Measurements from ENCODE around the gene OTOP3.
A peak's percentile ranks its signal among the peaks of the same experiment; 100 is the strongest.
"Not testable (repeated sequence)": the region's sequence is repeated elsewhere in the genome, so short reads cannot be mapped to it uniquely, and the experiment has no call there.

The OTOP3 gene

DNA sequence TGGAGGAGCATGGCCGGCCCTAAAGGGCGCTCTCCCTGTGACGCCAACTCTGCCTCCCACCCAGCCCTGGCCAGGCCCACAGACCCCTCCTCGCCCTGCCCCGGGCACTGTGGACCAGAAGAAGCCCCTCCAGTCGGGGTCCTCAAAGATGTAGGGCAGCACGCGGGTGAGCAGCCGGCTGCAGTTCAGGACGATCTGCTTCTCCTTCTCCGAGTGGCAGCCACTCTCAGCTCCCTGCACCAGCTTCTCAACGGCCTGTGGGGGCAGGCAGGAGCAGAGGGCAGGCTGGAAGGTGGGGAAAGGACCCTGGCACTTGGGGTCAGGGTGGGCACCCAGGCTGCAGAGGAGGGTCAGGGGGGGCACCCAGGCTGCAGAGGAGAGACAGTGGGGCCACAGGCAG, 28.0 kb downstream of the OTOP3 start:
- DNase-seq, result no peak

- no peak for DNase-seq
These were observed 28.6 kb downstream of the OTOP3 start for GRCh38 chr17:74964246-74964761.

- no peak for DNase-seq
These were observed 29.4 kb downstream of the OTOP3 start for GRCh38 chr17:74964988-74965622.

GRCh38 chr17:74968361-74968780, 32.7 kb downstream of the OTOP3 start:
- DNase-seq, result no peak

- not testable (repeated sequence) for DNase-seq
These were observed 33.8 kb downstream of the OTOP3 start for GRCh38 chr17:74969501-74969900.

DNA sequence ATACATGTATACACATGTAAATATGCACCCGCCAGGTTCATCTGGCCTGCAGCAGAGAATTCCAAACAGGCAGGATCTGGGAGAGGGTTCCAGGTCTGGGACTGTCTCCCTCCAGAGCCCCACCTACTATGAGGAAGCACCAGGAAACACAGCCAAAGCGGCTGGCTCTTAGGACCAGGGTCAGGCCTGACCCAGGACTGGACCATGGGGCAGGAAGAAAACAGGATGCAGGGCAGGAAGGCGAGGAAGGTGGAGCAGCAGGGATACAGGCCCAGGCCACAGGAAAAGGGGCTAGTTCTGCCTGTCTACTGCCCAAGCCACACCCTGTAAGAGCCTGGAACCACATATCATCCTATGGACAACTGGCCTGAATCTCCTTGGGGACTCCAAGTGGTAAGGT, 34.7 kb downstream of the OTOP3 start:
- no peak for DNase-seq

GRCh38 chr17:74971069-74971841, 35.6 kb downstream of the OTOP3 start:
- no peak for DNase-seq

DNA sequence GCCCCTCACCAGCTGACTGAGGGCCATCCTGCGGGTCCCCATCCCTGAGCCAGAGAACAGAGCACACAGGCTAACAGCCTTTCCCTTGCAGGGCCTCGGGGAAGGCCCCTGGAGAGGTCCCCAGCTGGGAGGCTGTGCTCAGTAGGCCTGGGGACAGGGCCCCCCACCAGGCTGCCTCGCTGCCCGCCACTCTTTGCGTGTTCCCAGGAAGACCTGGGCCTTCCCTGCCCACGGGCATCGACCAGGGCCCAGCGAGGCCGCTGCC, 36.1 kb downstream of the OTOP3 start:
- DNase-seq, result no peak

- DNase-seq, result peak; percentile 72
These were observed 36.6 kb downstream of the OTOP3 start, which contains the start of gene HID1 for GRCh38 chr17:74972107-74972972. HID1 (minus strand) TSS chr17:74972759; CDS start chr17:74972656, 103 bp downstream.

- DNase-seq, result no peak
These were observed 37.3 kb downstream of the OTOP3 start for GRCh38 chr17:74972973-74973328.

DNA sequence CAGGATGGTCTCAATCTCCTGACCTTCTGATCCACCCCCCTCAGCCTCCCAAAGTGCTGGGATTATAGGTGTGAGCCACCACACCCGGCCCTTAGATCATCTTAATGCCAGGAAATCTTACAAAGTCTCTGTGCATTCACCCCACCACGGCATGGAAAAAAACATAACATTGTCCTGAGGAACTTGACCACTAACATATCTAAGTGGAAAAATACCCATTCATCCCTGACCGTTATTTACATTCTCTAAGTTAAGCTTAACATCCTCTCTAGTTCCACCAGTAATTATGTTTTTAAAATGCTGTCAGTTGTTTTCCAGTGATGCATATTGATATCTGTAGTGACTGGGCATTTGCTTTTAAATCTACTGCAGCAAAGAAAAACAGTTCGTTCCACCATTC, 40.2 kb downstream of the OTOP3 start:
- DNase-seq, result no peak

- no peak for DNase-seq
These were observed 42.1 kb downstream of the OTOP3 start for GRCh38 chr17:74977802-74978201.

- no peak for DNase-seq
These were observed 42.5 kb downstream of the OTOP3 start for GRCh38 chr17:74978240-74978639.

GRCh38 chr17:74979408-74980146, 43.9 kb downstream of the OTOP3 start:
- DNase-seq, result no peak

DNA sequence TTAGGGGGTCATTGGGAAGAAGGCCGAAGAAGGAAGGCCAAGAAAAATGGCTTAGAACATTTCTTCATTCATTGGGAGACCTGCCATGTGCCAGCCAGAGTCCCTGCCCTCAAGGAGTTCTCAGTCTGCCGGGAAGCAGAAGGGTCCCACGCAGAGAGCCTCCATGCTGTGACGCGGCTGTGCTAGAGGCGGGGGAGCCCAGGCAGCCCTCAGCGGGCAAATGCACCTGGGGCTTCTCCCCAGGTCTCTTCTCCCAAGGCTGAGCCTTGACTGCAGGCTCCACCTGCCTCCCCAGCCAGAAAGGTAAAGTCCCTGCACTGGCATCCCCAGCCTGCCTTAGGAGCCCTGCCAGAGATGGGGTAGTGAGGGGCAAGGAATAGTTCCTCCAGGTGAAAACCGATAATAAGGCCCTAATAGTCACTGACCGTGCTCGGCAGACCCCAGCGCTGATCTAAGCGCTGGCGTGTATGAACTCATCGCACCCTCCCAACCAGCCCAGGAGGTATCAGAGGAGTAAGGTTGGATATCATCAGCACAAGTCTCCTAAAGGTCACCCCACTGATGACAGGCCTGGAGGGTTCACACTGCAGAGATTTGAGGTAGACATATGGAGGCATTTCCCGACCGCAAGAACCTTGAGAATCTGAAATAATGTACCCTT, 45.8 kb downstream of the OTOP3 start:
- DNase-seq, result no peak

GRCh38 chr17:74981979-74982662, 46.4 kb downstream of the OTOP3 start:
- peak; percentile 65 for DNase-seq

GRCh38 chr17:74982663-74983313, 47.1 kb downstream of the OTOP3 start:
- not testable (repeated sequence) for DNase-seq

DNA sequence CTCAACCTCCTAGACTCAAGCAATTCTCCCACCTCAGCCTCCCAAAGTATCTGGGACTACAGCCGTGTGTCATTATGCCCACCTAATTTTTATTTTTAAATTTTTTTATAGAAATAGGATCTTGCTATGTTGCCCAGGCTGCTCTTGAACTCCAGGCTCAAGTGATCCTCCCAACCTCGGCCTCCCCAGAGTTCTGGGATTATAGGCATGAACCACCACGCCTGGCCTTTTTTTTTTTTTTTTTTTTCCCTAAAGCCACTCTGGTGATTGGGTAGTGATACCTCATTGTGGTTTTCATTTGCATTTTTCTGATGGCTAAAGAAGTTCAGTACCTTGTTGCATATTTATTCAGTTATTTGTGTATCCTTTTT, 50.5 kb downstream of the OTOP3 start:
- DNase-seq, result no peak

GRCh38 chr17:74987418-74987908, 51.8 kb downstream of the OTOP3 start, which contains the start of gene CDR2L:
CDR2L (plus strand) TSS chr17:74987632; CDS start chr17:74988044, 412 bp downstream.
- peak; percentile 83 for DNase-seq

DNA sequence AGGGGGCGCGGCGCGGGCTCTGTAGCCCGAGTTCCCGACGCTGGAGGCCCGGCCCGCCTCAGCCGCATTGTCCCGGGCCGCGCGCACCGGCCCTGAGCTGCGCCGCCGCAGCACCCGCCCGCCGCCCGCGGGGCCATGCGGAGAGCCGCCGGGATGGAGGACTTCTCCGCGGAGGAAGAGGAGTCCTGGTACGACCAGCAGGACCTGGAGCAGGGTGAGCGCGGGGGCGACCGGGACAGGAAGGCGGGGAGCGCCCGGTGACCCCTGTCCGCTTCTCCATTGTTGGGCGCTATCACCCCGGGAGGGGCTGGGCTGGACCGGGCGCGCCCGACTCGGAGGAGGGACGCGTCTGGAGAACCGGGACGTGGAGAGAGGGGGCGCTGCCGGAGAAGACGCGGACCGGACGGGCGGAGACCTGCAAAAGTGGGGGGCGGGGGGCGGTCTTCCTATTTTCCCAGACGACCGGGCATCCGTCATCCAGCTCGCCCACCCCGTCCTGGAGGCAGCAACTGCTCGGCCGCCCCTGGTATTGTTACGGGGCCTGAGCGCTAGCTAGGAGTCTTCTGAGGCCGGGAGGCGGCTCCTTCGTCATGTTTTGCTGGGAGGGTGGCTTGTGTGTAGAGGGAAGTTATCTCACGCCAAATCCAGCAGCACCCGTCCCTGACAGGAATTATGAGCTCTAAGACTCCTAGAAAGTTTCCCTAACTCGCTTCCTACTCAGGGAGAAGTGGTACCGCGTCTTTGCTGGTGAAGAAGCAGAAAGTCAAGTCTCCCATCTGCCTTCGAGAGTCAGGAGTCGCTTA, 52.4 kb downstream of the OTOP3 start:
- DNase-seq, result no peak
